ENCODE measurements around the gene AJM1.

DNA sequence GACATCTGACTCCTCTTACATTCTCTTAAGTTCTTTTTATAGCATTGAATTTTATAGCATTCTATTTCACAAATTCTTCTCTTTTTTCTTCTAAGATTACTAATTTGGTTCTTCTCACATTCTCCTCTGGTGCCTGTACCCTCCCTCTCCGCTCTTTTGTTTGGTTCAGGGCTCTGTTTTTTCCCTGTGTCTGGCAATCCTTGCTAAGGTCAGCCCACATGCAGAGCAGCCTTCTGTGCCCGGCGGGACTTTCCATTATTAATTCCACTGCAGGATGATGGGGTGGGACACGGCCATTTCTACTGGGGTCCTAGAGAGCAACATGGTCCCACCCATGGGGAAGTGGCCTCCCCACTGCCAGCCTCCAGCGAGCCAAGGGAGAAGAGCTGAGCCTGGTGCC, 34.2 kb downstream of the AJM1 start:
- TF ChIP-seq CTCF (IDR thresholded peaks at IDR 0.05; ENCODE audit: insufficient read depth, low read length) (no peak), REST (IDR thresholded peaks at IDR 0.05; ENCODE audit: insufficient replicate concordance, low read depth) (no peak), POLR2AphosphoS5 (IDR thresholded peaks at IDR 0.05; ENCODE audit: low read depth) (no peak), GABPA (IDR thresholded peaks at IDR 0.05; ENCODE audit: low read depth) (no peak)
